Measurements from ENCODE around the gene PLA2G6. TPM values are rescaled to one million over a fixed set of nuclear protein-coding genes. Genes with fewer than 3 reads are reported as not detected.

PLA2G6 gene
- total RNA-seq, 1 donor from 2014 or later: 76.4 TPM

DNA sequence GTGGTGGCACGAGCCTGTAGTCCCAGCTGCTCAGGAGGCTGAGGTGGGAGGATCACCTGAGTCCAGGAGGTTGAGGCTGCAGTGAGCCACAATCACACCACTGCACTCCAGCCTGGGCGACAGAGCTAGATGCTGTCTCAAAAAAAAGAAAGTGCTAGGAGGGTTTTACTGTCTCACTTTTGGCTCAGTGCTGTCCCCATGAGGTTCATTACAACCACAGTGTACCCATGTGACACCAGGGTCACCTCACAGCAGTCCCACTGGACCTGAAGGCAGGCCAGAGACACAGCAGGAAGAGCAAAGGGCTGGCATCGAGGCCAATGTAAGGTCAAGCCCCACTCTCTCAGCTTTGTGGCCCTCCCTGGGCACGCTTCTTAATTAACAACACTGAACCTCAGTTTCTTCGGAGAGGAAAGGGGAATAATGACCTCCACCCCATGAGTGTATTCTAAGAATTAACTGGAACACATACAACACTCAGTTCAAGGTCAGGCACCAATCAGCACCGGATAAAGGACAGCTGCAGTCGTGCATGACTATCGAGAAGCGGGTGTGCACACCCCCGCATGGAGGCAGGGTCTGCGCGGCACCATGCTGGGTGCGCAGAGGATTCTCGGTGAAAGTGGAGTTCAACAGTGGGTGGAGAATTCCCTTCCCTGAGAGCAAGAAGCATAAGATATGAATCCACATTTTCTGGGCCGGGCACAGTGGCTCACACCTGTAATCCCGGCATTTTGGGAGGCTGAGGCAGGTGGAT is 40.2 kb downstream of the PLA2G6 start:
- H3K9me3 Mint-ChIP-seq (ENCODE audit: low read depth): no peaks in the 10 kb centered on the region
- no peak for DNase-seq (ENCODE audit: low spot score, unreplicated experiment)
- H3K27me3 Mint-ChIP-seq: no peaks in the 10 kb centered on the region
- TF ChIP-seq, protein P1, sequence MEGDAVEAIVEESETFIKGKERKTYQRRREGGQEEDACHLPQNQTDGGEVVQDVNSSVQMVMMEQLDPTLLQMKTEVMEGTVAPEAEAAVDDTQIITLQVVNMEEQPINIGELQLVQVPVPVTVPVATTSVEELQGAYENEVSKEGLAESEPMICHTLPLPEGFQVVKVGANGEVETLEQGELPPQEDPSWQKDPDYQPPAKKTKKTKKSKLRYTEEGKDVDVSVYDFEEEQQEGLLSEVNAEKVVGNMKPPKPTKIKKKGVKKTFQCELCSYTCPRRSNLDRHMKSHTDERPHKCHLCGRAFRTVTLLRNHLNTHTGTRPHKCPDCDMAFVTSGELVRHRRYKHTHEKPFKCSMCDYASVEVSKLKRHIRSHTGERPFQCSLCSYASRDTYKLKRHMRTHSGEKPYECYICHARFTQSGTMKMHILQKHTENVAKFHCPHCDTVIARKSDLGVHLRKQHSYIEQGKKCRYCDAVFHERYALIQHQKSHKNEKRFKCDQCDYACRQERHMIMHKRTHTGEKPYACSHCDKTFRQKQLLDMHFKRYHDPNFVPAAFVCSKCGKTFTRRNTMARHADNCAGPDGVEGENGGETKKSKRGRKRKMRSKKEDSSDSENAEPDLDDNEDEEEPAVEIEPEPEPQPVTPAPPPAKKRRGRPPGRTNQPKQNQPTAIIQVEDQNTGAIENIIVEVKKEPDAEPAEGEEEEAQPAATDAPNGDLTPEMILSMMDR (IDR thresholded peaks at IDR 0.05; ENCODE audit: unreplicated experiment): no peak
- H3K27ac Mint-ChIP-seq: no peak overlapping the region
- H3K4me1 Mint-ChIP-seq (ENCODE audit: low read depth): peaks cover 2% of the 10 kb centered on the region
- peaks cover 3% of the 10 kb centered on the region for H3K36me3 Mint-ChIP-seq (ENCODE audit: insufficient read depth)
- H3K4me3 Mint-ChIP-seq (ENCODE audit: low read depth): no peak overlapping the region

DNA sequence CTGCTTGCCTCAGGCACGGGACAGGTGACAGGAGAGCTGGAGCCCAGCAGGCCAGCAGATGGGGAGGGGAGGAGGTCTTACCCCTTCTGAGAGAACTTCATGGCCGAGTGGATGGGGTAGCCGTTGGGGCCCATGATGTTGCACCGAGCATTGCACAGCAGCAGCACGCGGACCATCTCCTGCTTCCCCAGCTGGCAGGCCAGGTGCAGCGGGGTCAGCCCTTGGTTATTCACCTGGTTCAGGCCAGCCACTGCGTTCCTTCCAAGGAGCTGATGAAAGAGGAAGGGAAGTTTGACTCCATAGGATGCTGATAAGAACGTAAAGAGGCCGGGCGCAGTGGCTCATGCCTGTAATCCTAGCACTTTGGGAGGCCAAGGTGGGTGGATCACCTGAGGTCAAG is 41.7 kb downstream of the PLA2G6 start:
- no peak overlapping the region for H3K4me3 Mint-ChIP-seq (ENCODE audit: low read depth)
- peaks cover 2% of the 10 kb centered on the region for H3K4me1 Mint-ChIP-seq (ENCODE audit: low read depth)
- H3K27ac Mint-ChIP-seq: no peak overlapping the region
- DNase-seq (ENCODE audit: low spot score, unreplicated experiment): no peak
- TF ChIP-seq, protein P1 (IDR thresholded peaks at IDR 0.05; ENCODE audit: unreplicated experiment): no peak
- H3K9me3 Mint-ChIP-seq (ENCODE audit: low read depth): no peaks in the 10 kb centered on the region
- H3K36me3 Mint-ChIP-seq (ENCODE audit: insufficient read depth): peaks cover 8% of the 10 kb centered on the region
- no peaks in the 10 kb centered on the region for H3K27me3 Mint-ChIP-seq

DNA sequence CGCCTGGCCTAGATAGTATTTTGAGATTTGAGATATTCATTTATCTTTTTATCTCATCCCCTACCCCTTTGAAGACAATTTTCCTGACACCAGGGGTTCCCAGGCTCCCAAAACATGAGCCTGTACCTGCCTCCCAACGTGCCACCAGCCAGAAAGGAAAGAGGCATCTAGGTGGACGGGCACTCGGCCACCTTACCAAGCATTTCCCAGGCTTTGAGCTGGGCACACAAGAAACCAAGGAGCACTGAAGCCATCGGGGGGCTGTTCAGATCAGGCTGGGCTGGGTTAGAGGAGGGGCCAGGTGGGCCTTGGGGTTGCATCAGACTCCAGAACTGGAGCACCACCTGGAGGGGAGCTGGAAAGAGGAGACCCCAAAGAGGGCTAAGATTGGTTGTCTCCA is 42.7 kb downstream of the PLA2G6 start:
- Mint-ChIP-seq H3K27ac (no peak overlapping the region), H3K4me3 (ENCODE audit: low read depth) (no peak overlapping the region), H3K36me3 (ENCODE audit: insufficient read depth) (peaks cover 10% of the 10 kb centered on the region), H3K4me1 (ENCODE audit: low read depth) (peaks cover 2% of the 10 kb centered on the region), H3K27me3 (no peaks in the 10 kb centered on the region), H3K9me3 (ENCODE audit: low read depth) (no peaks in the 10 kb centered on the region)
- DNase-seq (ENCODE audit: low spot score, unreplicated experiment): no peak
- TF ChIP-seq, protein P1 (IDR thresholded peaks at IDR 0.05; ENCODE audit: unreplicated experiment): no peak

DNA sequence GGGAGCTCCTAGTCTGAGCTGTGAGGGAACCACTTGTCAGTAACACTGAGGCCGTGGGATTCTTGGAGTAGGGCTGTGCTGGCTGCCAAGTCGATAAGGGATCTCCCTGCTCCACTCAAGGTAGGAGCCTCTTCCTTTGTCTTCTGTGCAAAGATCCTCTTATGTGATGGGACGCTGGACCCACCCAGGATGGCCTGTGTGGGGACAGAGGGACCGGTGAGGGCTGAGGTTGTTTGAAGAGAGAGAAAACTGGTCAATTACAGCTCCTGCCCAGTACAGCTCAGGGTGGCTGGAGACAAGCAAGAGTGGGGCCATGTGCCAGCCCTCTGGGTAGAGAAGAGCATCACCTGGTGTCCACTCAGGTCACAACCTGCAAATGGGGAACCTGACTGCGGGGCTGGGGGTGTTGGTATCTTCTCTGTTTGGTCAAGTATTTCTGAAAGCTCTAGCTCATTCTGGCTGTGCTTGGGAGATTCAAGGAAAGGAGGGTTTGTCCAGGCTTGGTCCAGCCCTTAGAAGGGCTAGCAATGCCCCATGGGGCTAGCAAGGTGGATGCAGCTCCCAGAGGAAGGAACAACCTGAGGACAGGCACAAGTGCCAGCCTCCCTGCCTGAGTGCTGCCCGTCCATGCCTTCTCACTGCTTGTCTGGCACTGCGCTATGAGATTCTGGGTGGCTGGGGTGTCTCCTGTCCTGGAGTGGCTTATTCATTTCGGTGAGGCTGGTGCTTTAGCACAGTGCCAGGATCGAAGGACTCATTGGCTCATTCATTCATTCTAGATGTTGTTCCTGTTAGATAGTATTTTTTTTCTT is 43.5 kb downstream of the PLA2G6 start:
- Mint-ChIP-seq H3K4me1 (ENCODE audit: low read depth) (no peaks in the 10 kb centered on the region), H3K4me3 (ENCODE audit: low read depth) (no peak overlapping the region), H3K9me3 (ENCODE audit: low read depth) (no peaks in the 10 kb centered on the region), H3K27me3 (no peaks in the 10 kb centered on the region), H3K36me3 (ENCODE audit: insufficient read depth) (peaks cover 8% of the 10 kb centered on the region), H3K27ac (no peak overlapping the region)
- DNase-seq (ENCODE audit: low spot score, unreplicated experiment): no peak
- TF ChIP-seq, protein P1 (IDR thresholded peaks at IDR 0.05; ENCODE audit: unreplicated experiment): no peak

DNA sequence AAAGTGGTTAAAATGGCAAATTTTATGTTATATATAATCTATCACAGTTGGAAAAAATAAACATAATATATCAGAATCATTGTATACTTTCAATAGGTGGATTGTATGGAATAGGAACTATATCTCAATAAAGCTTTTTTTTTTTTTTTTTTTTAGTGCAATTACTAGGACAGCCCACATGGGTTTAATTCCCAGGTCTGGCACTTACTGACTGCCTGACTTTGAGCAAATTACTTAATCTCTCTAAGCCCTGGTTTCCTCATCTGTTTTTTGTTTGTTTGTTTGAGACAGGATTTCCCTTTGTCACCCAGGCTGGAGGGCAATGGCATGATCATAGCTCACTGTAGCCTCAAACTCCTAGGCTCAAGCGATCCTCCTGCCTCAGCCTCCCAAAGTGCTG is 45.0 kb downstream of the PLA2G6 start:
- Mint-ChIP-seq H3K27ac (no peak overlapping the region), H3K27me3 (no peaks in the 10 kb centered on the region), H3K9me3 (ENCODE audit: low read depth) (no peaks in the 10 kb centered on the region), H3K4me3 (ENCODE audit: low read depth) (no peak overlapping the region), H3K36me3 (ENCODE audit: insufficient read depth) (peaks cover 8% of the 10 kb centered on the region), H3K4me1 (ENCODE audit: low read depth) (no peaks in the 10 kb centered on the region)
- TF ChIP-seq, protein P1 (IDR thresholded peaks at IDR 0.05; ENCODE audit: unreplicated experiment): no peak
- DNase-seq (ENCODE audit: low spot score, unreplicated experiment): no peak

Measured in progenitor cell of endocrine pancreas (in vitro differentiated cells).